Tibial nerve (tissue), 4 donors: ENCODE measurements around the gene HOXB7. TPM values are rescaled to one million over a fixed set of nuclear protein-coding genes. Genes with fewer than 3 reads are reported as not detected.
A peak's percentile ranks its signal among the peaks of the same experiment; 100 is the strongest.

Source experiments
- DNase-seq, 2 donors: peaks; one replicate each; pipeline ENCODE4 v3.0.0-alpha.2; 2019; ENCODE audit warnings: low spot score in 2 of 2
- H3K27ac ChIP-seq, 4 donors: fragments of 200-600 bp; sonication (generic) in 3 of 4; one replicate each; pipeline ENCODE4 v1.5.1; 2017 to 2019; ENCODE audit warnings: mild to moderate bottlenecking in 1 of 4
- H3K27me3 ChIP-seq, 2 donors: fragments of 200-600 bp; sonication (generic) in 1 of 2; one replicate each; pipeline versions ENCODE4 v1.5.1 to v1.6.0; 2017 to 2019
- H3K36me3 ChIP-seq, 3 donors: fragments of 200-600 bp; sonication (generic); one replicate each; pipeline ENCODE4 v1.5.1; 2018 to 2019
- H3K4me1 ChIP-seq, 4 donors: fragments of 200-600 bp; sonication (generic) in 3 of 4; one replicate each; pipeline ENCODE4 v1.5.1; 2017 to 2019
- H3K4me3 ChIP-seq, 4 donors: fragments of 200-600 bp; sonication (generic) in 3 of 4; one replicate each; pipeline ENCODE4 v1.5.1; 2017 to 2019; ENCODE audit warnings: mild to moderate bottlenecking in 1 of 4, moderate library complexity in 1 of 4
- H3K9me3 ChIP-seq, 4 donors: fragments of 200-600 bp; sonication (generic) in 3 of 4; one replicate each; pipeline ENCODE4 v1.5.1; 2017 to 2019
- CTCF ChIP-seq, 5 experiments: fragments of 200-600 bp in 3 of 5; fragments of 450-650 bp in 2 of 5; sonication (generic) in 3 of 5; IDR thresholded peaks; one replicate each; pipeline ENCODE4 v1.5.1; 2016 to 2019; ENCODE audit warnings: antibody characterized with exemption in 5 of 5, mild to moderate bottlenecking in 3 of 5, moderate library complexity in 2 of 5
- EP300 ChIP-seq, 2 donors: sonication (generic); formaldehyde crosslinking; IDR thresholded peaks; one replicate each; pipeline ENCODE4 v1.6.1; 2017; ENCODE audit warnings: antibody characterized with exemption in 2 of 2, mild to moderate bottlenecking in 1 of 2
- POLR2A ChIP-seq, 2 donors: fragments of 450-650 bp; IDR thresholded peaks; one replicate each; pipeline ENCODE4 v1.6.1; 2017; ENCODE audit warnings: antibody characterized with exemption in 2 of 2, mild to moderate bottlenecking in 2 of 2, moderate library complexity in 2 of 2
- WGBS, 2 donors: methylation state at CpG; one replicate each; pipeline ENCODE4 v1.1.5; 2018; 5-methylcytosine and 5-hydroxymethylcytosine counted together
- total RNA-seq, 4 donors: library from RNA; depleted of rRNA; stranded (reverse); fragments of >200 nt; gene quantifications; one replicate each; pipeline ENCODE4 v1.1.0, GENCODE V29; 2016

Gene HOXB7
- total RNA-seq, 4 donors from 2014 or later, result 1.8 to 4.0 (median 2.3) TPM

- Histone ChIP-seq H3K9me3 (peaks cover 0 to 13% (median 0%) of the 10 kb centered on the region in 4 donors), H3K36me3 (no peaks in the 10 kb centered on the region), H3K4me1 (peaks cover 0 to 43% (median 8%) of the 10 kb centered on the region in 4 donors), H3K27ac (no peak overlapping the region), H3K27me3 (peaks cover 5 to 100% of the 10 kb centered on the region in 2 donors), H3K4me3 (no peak overlapping the region)
- TF ChIP-seq EP300 (IDR thresholded peaks at IDR 0.05), result no peak
- no peak for TF ChIP-seq CTCF (IDR thresholded peaks at IDR 0.05)
- TF ChIP-seq POLR2A (IDR thresholded peaks at IDR 0.05), result no peak
- WGBS, 2 donors, result 70 to 80% methylated on average over 9 of the region's 9 CpGs
- DNase-seq, result no peak
Observed at GRCh38 chr17:48606892-48607614, 3.8 kb downstream of the HOXB7 start.

GRCh38 chr17:48605991-48606891 is 4.6 kb downstream of the HOXB7 start:
- Histone ChIP-seq H3K9me3 (peaks cover 0 to 13% (median 0%) of the 10 kb centered on the region in 4 donors), H3K27ac (peak overlapping the region in 1 of 4 donors; percentile 9), H3K4me3 (no peak overlapping the region), H3K36me3 (no peaks in the 10 kb centered on the region), H3K27me3 (peaks cover 0 to 100% of the 10 kb centered on the region in 2 donors), H3K4me1 (peaks cover 0 to 36% (median 5%) of the 10 kb centered on the region in 4 donors)
- no peak for DNase-seq
- 51 to 56% methylated on average over 41 of the region's 41 CpGs for WGBS, 2 donors
- TF ChIP-seq CTCF (IDR thresholded peaks at IDR 0.05) (no peak), EP300 (IDR thresholded peaks at IDR 0.05) (peak in 1 of 2 donors; percentile 3), POLR2A (IDR thresholded peaks at IDR 0.05) (no peak)

- DNase-seq, result no peak
- no peak for TF ChIP-seq EP300 (IDR thresholded peaks at IDR 0.05)
- no peak for TF ChIP-seq CTCF (IDR thresholded peaks at IDR 0.05)
- no peak for TF ChIP-seq POLR2A (IDR thresholded peaks at IDR 0.05)
- H3K9me3 ChIP-seq, result peaks cover 0 to 13% (median 0%) of the 10 kb centered on the region in 4 donors
- peaks cover 0 to 100% of the 10 kb centered on the region in 2 donors for H3K27me3 ChIP-seq
- 42 to 45% methylated on average over 10 of the region's 10 CpGs for WGBS, 2 donors
- H3K4me1 ChIP-seq, result peaks cover 0 to 28% (median 5%) of the 10 kb centered on the region in 4 donors
- H3K4me3 ChIP-seq, result peak overlapping the region in 2 of 4 donors; percentile 13 to 49
- H3K36me3 ChIP-seq, result no peaks in the 10 kb centered on the region
- peak overlapping the region in 2 of 4 donors; percentile 58 to 80 for H3K27ac ChIP-seq
Observed at GRCh38 chr17:48605409-48605919, 5.4 kb downstream of the HOXB7 start.

GRCh38 chr17:48604770-48605329 is 6.0 kb downstream of the HOXB7 start, which contains the start of gene HOXB6:
Gene HOXB6 (minus strand): TSS chr17:48604986. CDS start chr17:48598150, 6,836 bp downstream.
- Histone ChIP-seq H3K4me1 (peaks cover 0 to 22% (median 3%) of the 10 kb centered on the region in 4 donors), H3K9me3 (peaks cover 0 to 13% (median 0%) of the 10 kb centered on the region in 4 donors), H3K36me3 (no peaks in the 10 kb centered on the region), H3K27ac (peak within 1 kb of the TSS in 3 of 4 donors; percentile 5 to 80 (median 58)), H3K4me3 (peak within 1 kb of the TSS; percentile 13 to 49 (median 27)), H3K27me3 (peaks cover 0 to 100% of the 10 kb centered on the region in 2 donors)
- TF ChIP-seq EP300 (IDR thresholded peaks at IDR 0.05) (peak in 1 of 2 donors; percentile 27), POLR2A (IDR thresholded peaks at IDR 0.05) (no peak)
- no peak for DNase-seq
- 10% methylated on average over 16 of the region's 16 CpGs for WGBS, 2 donors
